ENCODE data around the gene AHSP.
"Not testable (repeated sequence)": the region's sequence is repeated elsewhere in the genome, so short reads cannot be mapped to it uniquely, and the experiment has no call there.

The AHSP gene

DNA sequence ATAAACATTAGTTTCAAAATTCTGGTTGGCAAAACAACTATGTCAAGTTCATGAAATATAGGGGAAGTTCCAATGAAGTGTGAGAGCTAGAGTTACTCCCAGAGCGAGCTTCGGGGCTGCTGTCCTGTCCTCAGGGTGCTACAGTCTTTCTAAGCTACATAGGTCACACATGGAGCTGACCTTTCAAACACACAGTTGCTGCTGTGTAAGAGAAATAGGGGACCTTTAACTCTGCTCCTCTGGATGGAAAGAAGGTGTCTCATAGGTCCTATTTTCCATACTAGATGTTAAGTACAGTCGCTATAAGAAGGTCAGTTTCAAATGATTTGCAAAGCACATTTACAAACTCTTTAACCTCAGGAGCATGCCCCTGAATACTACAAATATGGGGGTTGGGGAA lies 6.3 kb upstream of the AHSP start:
- Histone ChIP-seq H3K4me1 (ENCODE audit: control insufficient read depth, insufficient read depth, low read length) (no peaks in the 10 kb centered on the region), H3K4me3 (ENCODE audit: low read depth, low read length) (no peak overlapping the region), H3K36me3 (ENCODE audit: control insufficient read depth in 2 of 2, insufficient read depth in 1 of 2, low read length in 2 of 2) (no peaks in the 10 kb centered on the region), H3K27ac (ENCODE audit: extremely low read depth, low read depth, low read length) (no peak overlapping the region), H3K9me3 (ENCODE audit: control insufficient read depth, insufficient read depth, low read depth, low read length) (no peaks in the 10 kb centered on the region)
- CTCF ChIA-PET = interaction anchor here (0.7 kb wide), 1 partner anchor 69 kb away, joined by 3 read pairs; no protein-coding TSS in a partner anchor
- TF ChIP-seq ZSCAN4 (tag by site-specific recombination; IDR thresholded peaks at IDR 0.05) (no peak), ZBTB20 (tag by site-specific recombination; IDR thresholded peaks at IDR 0.05) (no peak), ZNF202 (tag by site-specific recombination; IDR thresholded peaks at IDR 0.05; ENCODE audit: borderline replicate concordance) (no peak), FEZF1 (tag by site-specific recombination; IDR thresholded peaks at IDR 0.05) (no peak), TRIM28 (IDR thresholded peaks at IDR 0.05; ENCODE audit: borderline replicate concordance, low read length) (no peak), ZNF561 (tag by site-specific recombination; IDR thresholded peaks at IDR 0.05; ENCODE audit: borderline replicate concordance) (no peak), ZNF19 (tag by site-specific recombination; IDR thresholded peaks at IDR 0.05; ENCODE audit: low read depth) (no peak), HOXC10 (CRISPR knock-in tag; IDR thresholded peaks at IDR 0.05) (no peak)
- TF ChIP-seq, protein P1, sequence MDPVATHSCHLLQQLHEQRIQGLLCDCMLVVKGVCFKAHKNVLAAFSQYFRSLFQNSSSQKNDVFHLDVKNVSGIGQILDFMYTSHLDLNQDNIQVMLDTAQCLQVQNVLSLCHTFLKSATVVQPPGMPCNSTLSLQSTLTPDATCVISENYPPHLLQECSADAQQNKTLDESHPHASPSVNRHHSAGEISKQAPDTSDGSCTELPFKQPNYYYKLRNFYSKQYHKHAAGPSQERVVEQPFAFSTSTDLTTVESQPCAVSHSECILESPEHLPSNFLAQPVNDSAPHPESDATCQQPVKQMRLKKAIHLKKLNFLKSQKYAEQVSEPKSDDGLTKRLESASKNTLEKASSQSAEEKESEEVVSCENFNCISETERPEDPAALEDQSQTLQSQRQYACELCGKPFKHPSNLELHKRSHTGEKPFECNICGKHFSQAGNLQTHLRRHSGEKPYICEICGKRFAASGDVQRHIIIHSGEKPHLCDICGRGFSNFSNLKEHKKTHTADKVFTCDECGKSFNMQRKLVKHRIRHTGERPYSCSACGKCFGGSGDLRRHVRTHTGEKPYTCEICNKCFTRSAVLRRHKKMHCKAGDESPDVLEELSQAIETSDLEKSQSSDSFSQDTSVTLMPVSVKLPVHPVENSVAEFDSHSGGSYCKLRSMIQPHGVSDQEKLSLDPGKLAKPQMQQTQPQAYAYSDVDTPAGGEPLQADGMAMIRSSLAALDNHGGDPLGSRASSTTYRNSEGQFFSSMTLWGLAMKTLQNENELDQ (tag by site-specific recombination; IDR thresholded peaks at IDR 0.05; ENCODE audit: low read depth) = no peak
- TF ChIP-seq, protein P2, sequence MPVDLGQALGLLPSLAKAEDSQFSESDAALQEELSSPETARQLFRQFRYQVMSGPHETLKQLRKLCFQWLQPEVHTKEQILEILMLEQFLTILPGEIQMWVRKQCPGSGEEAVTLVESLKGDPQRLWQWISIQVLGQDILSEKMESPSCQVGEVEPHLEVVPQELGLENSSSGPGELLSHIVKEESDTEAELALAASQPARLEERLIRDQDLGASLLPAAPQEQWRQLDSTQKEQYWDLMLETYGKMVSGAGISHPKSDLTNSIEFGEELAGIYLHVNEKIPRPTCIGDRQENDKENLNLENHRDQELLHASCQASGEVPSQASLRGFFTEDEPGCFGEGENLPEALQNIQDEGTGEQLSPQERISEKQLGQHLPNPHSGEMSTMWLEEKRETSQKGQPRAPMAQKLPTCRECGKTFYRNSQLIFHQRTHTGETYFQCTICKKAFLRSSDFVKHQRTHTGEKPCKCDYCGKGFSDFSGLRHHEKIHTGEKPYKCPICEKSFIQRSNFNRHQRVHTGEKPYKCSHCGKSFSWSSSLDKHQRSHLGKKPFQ (tag by site-specific recombination; IDR thresholded peaks at IDR 0.05) = no peak
- POLR2A ChIA-PET = no interaction called here

DNA sequence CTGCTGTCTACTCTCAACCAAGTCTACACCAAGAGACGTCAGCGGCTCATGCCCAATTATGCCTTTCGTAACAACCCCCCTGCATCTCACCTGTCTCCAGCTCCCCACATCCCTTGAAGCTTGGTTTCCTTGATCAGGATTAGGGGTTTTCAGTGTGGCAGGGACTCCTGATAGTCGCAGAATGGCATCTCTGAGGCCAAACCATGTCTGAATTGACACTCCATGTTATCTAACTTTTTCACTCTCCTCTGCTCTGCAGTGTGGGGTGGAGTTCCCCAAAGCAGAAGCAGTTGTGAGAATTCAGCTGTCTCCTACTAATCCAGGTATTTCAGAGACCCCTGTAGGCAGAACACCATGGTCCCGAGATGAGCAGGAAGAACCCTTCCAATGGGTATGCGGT lies 5.6 kb upstream of the AHSP start:
- H3K4me1 ChIP-seq (ENCODE audit: control insufficient read depth, insufficient read depth, low read length) = no peaks in the 10 kb centered on the region
- no peaks in the 10 kb centered on the region for H3K36me3 ChIP-seq (ENCODE audit: control insufficient read depth in 2 of 2, insufficient read depth in 1 of 2, low read length in 2 of 2)
- H3K9me3 ChIP-seq (ENCODE audit: control insufficient read depth, insufficient read depth, low read depth, low read length) = no peaks in the 10 kb centered on the region
- TF ChIP-seq ZNF433 (tag by site-specific recombination; IDR thresholded peaks at IDR 0.05; ENCODE audit: low read depth) = no peak
- no peak for TF ChIP-seq ZNF670 (tag by site-specific recombination; IDR thresholded peaks at IDR 0.05; ENCODE audit: low read depth)
- TF ChIP-seq ZNF626 (tag by site-specific recombination; IDR thresholded peaks at IDR 0.05) = no peak
- TF ChIP-seq ZNF776 (tag by site-specific recombination; IDR thresholded peaks at IDR 0.05; ENCODE audit: borderline replicate concordance) = no peak
- no peak for TF ChIP-seq ZNF473 (tag by site-specific recombination; IDR thresholded peaks at IDR 0.05)
- no peak for TF ChIP-seq ZFP3 (tag by site-specific recombination; IDR thresholded peaks at IDR 0.05; ENCODE audit: low read depth)
- no peak for TF ChIP-seq ZNF555 (tag by site-specific recombination; conservative IDR thresholded peaks at IDR 0.05)
- TF ChIP-seq ZNF521 (tag by site-specific recombination; IDR thresholded peaks at IDR 0.05) = no peak
- TF ChIP-seq ZNF560 (tag by site-specific recombination; IDR thresholded peaks at IDR 0.05; ENCODE audit: borderline replicate concordance) = no peak
- no peak for TF ChIP-seq KLF16 (tag by site-specific recombination; IDR thresholded peaks at IDR 0.05)
- no peak for TF ChIP-seq ZNF580 (tag by site-specific recombination; IDR thresholded peaks at IDR 0.05)
- no peak for TF ChIP-seq BCL11A (tag by site-specific recombination; IDR thresholded peaks at IDR 0.05; ENCODE audit: low read depth)
- no peak overlapping the region for H3K4me3 ChIP-seq (ENCODE audit: low read depth, low read length)
- ChIA-PET POLR2A (interaction anchor here (0.6 kb wide), 1 partner anchor 14 kb away, joined by 3 read pairs; the partner anchor contains the start of gene RUSF1), CTCF (no interaction called here)
- H3K27ac ChIP-seq (ENCODE audit: extremely low read depth, low read depth, low read length) = no peak overlapping the region

- CTCF ChIA-PET; H3K36me3 ChIP-seq (ENCODE audit: control insufficient read depth in 2 of 2, insufficient read depth in 1 of 2, low read length in 2 of 2); POLR2A ChIA-PET; H3K9me3 ChIP-seq (ENCODE audit: control insufficient read depth, insufficient read depth, low read depth, low read length); H3K27ac ChIP-seq (ENCODE audit: extremely low read depth, low read depth, low read length); H3K4me3 ChIP-seq (ENCODE audit: low read depth, low read length); H3K4me1 ChIP-seq (ENCODE audit: control insufficient read depth, insufficient read depth, low read length): not testable (repeated sequence)
These were observed 3.9 kb upstream of the AHSP start for GRCh38 chr16:31523768-31524167.
